Kidney tubule cell (primary cell): Measurements from ENCODE around the gene IFT80.

Experiments used
- DNase-seq: peaks from one replicate; pipeline ENCODE4 v3.0.0-alpha.2; 2018; ENCODE audit warnings: low spot score

IFT80 gene

DNA sequence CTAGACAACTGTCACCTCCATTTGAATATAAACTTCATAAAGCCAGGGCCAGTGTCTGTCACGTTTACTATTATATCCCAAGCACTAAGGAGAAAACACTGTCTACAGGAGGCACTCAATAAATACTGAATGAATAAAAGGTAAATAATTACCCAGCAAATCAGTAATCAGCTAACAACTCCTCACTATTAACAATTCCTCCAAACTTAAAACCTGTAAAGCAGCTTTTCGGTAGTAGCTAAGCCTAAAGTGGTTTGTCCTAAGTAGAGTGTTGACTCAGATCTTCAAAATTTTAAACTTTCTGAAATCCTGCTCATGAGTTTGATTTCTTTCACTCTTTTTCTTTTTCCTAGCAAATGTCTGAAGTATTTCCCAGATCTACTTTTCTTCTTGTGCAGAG, 133.9 kb downstream of the IFT80 start:
- DNase-seq = no peak

DNA sequence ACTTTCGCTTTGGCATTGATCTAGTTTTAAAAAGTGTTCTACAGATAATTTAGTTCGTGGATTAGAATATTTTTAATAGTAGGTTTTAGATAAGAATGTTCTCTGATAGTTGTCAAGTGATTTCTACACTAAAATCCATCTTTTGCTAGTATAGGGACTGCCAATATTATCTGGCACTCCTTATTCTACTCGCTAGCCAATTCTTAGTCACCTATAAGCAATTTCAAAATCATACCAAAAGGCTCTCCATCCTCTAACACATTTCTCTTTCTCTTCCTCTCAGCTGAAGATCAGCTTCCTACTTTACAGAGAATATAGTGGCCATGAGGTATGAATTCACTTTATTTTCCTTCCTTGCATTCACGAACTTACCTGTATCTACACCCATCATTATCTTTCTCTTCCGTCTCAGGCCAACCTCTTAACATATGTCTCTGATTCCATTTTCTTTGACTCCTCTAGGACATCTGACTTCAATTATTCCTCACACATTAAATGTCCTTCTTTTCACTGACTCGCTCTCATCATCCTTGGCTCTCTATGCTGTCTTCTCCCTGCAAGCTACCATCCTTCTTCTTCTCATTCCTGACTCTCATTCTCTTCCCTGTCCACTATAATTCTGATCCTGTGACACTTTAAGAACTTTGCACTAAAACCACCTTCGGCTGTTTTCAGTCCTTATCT, 138.3 kb downstream of the IFT80 start:
- no peak for DNase-seq

DNA sequence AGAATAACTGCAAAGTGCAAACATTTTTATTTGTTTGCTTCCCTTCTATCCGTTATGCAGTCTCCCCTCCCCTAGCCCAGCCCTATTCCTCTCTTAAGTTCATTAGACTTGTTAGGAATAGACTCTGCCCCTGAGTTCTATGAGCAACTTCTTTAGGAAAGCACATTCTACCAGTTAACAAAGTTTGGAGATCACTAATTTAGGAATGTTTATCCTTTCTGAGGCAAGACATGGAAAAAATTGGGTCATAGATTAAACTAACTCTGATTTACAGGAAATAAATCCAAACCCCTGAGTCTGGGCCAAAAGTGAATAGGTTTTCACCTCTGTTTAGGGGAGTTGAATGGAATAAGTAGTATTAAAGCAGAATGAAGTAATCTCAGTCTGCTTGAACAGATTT, 139.4 kb downstream of the IFT80 start:
- DNase-seq = no peak

DNA sequence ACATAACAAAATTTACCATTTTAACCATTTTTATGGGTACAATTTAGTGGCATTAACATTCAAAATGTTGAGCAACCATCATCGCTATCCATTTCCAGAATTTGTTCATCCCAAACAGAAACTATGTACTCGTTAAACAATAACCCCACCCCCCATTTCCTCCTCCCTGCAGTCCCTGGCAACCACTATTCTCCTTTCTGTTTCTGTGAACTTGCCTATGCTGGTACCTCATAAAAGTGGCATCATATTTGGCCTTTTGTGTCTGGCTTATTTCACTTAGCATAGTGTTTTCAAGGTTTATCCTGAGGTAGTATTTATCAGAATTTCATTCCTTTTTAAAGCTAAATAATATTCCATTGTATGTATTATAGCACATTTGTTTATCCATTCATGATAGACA, 141.4 kb downstream of the IFT80 start:
- DNase-seq = no peak

DNA sequence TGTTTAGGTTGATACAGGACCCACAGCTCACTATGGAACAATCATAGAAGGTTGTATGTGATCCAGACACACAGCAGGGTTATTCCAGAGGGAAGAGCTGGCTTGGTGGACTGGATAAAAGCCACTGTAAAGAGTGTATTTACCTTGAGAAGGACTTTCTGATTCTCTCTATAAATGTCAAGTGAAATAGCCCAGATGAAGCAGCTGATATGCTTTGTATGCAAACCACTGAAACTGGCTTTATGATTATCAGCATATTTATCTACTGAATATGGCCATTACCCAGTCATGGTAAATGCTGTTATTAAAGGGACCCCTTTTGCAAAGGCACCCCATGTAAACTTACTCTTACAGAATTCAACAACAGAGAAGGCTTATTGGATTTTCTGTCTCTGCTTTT, 145.7 kb downstream of the IFT80 start:
- DNase-seq = no peak

DNA sequence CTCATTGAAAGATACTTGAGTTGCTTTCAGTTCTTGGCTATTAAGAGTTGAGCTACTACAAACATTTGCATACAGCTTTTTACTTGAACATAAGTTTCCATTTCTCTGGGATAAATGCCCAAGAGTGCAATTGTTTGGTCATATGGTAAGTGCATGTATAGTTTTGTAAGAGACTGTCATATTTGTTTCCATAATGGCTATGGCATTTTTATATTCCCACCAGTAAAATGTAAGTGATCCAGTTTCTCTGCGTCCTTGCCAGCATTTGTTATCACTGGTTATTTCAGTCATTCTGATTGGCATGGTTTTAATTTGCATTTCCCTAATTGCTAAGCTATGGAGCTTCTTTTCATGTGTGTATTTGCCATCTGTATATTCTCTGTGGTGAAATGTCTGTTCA, 151.3 kb downstream of the IFT80 start:
- DNase-seq = no peak

DNA sequence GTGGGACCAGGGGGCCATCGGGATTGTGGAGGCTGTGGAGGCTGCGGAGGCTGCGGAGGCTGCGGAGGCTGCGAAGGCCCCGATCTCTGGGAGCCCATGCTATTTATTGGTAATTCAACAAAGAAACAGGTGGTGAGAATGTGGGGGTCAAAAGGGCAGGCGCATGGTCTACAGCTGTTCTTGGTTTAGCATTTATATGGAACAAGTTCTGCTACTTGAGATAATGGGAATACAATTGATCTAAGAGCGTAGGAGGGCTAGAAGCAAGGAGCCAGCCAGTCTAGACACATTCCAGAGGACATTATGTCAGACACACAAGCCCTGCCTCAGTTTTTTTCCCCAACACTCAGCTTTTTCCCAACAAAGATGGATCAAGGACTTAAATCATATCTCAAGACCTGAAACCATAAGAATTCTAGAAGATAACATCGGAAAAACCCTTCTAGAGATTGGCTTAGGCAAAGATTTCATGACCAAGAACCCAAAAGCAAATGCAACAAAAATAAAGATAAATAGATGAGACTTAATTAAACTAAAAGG, 153.7 kb downstream of the IFT80 start:
- no peak for DNase-seq

DNA sequence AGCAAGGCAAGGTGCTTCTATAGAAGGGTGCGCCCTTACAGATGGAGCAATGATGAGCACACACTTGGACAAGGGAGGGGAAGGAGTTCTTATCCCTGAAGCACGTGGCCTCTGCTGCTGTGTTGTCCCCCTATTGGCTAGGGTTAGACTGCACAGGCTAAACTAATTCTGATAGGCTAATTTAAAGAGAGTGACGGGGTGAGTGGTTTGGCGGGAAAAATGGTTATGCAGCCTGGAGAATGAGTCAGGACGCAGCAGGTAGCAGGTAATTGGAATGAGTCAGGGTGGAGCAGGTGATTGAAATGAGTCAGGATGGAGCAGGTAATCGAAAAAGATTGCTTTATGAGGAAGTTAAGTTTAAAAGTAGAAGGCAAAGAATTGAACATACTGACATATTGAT, 158.3 kb downstream of the IFT80 start:
- peak; percentile 49 for DNase-seq

DNA sequence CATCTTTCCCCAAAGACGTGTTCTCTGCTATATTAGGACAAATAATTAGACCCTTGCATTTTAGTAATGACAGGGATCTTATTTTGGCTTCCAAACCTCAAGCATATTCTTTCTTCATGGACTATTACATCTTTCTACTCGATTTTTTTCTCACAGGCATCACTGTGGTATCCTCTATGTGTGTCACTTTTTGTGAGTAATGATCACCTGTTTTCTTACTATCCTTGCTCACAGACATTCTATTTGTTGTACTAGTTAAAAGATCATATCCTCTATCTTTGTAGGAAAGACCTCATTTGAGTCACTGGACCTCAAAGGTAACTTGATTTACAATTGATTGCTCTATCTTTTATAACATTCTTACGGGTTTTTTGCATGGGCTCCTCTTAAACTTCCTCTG, 167.0 kb downstream of the IFT80 start:
- peak; percentile 9 for DNase-seq

DNA sequence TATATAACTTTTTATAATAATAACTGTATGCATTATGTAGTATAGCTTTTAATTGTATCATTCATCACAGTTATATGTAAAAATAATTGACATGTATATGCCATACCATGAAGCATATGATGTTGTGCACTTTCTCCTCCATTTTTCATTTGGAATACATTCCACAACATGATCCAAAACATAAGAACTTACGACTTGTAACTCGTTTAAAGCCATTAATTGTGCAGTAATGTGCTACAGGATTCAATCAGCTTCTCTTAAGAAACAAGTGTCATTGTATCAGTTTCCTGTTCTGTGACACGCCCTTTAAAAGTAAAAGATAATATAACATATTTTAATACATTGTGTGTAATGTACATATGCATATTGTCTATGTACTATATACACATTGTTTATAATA, 171.6 kb downstream of the IFT80 start:
- no peak for DNase-seq

DNA sequence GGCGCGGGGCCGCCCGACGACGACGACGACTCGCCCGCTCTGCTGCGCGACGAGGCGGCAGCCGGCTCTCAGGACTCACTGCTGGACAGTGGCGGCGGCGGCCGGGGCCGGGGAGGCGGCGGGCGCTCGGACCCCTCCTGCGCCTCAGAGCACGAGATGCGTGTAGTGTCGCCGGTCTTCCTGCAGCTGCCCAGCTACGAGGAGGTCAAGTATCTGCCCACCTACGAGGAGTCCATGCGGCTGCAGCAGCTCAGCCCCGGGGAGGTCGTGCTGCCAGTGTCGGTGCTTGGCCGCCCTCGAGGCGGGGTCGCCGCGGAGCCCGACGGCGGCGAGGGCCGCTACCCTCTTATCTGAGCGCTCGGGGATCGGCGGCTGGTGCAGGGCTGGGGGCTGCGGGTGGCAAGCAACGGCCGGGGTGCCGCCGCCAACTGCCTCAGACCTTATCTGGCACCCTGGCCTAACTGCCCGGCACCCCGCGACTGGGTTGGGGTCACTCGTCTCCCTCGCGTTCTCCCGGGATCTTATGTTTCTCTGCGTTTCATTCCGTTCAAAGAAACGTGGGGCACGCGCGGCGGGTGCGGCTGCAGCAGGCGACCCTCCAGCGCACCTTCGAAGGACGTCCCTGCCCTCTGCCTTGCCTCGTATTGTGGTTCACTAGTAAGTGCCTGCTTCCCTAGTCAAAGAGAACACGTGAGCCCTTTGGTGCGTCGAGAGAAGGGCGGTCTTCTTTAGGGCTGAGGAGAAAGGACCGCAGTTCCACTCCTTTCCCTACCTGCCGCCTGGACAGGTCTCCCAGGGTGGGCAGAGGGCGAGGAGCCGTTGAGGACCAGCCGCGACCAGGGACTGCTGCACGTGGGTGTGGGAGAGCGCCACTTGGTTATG, 172.8 kb downstream of the IFT80 start:
- DNase-seq = no peak

DNA sequence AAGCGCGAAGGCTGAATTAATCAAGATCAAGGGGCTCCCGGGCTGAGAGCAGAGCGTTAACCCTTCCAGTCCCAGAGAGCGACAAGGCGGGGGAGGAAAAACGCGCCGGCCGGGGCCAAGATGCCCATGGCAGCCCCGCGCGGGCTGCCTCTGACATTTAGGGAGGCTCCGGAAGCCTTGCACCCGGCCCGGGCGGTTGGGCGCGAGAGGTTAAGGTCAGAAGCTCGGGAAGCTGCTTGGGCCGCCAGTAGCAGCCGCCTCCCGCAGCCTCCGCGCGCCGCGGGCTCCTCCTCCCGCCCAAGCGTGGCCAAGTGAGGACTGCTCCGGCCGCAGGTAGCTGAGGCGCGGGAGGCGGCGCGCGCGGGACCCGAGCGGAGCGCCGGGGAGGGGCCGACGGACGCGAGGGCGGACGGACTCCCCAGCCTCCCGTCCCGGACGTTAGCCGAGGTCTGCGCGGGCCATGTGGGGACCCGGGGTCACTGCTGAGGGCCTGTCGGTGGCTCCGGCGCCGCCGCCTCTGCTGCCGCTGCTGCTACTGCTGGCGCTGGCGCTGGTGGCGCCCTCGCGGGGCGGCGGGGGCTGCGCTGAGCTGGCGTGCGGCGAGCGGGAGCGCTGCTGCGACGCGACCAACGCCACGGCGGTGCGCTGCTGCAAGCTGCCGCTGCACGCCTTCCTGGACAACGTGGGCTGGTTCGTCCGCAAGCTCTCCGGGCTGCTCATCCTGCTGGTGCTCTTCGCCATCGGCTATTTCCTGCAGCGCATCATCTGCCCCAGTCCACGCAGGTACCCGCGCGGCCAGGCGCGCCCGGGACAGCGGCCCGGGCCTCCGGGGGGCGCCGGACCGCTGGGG, 173.6 kb downstream of the IFT80 start, which contains the start of gene C3orf80:
Gene C3orf80 (plus strand): TSS at position 247 of the 850 bp plus-strand sequence. CDS start 214 bp downstream, at position 461.
- DNase-seq = peak; percentile 52

DNA sequence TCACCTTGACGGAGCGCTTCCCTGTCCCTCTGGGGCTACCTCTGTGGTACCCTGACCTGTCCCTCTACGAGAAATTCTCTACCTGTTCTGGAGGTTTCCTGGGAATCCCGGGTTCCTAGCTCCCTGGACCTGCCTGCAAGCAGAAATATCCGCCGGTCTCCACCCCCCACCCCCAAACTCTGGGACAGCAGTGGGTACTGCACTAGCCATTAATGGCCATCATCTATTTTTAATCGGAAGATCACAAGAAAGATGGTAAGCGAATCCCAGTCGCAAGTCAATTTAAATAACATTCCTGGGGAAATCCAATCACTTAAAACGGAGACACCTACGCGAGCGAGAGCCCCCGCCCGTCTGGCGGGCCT, 174.2 kb downstream of the IFT80 start:
- no peak for DNase-seq

DNA sequence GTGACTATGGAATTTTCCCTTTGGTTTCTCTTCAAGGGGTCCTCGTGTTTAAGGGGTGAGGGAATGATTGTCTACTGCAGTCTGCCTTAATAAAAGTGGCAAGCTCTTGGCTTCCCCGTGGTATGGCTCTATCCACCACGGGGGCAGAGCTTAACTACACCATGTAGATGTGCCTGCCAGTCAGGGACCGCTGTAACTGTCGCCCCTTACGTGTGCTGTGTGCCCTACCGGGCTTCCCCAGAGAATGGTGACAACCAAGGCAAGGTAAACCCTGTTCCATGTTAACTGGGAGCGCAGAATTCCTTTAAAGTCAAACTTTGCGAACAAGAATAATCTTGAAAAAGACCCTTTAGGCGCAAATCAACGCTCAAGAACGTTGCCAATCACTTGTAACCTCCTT, 174.8 kb downstream of the IFT80 start:
- no peak for DNase-seq

DNA sequence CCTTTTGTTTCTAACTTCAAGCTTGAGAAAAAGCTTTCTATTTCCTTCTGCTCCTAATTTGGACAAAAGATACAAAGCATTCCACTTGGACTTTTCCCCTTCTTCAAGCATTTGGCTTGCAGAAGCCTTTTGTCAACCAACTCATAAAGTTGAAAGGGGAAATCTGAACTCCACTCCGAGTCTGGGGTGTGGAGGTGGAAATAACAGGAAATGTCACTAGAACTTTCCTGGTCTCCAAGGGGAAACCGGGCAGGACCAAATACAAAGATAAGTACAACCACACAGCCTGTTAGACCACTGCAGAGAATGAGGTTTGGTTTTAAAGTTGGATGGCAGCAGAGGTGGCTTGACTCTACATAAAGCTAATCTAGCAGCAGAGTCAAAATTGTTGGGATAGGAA, 178.0 kb downstream of the IFT80 start:
- DNase-seq = no peak

DNA sequence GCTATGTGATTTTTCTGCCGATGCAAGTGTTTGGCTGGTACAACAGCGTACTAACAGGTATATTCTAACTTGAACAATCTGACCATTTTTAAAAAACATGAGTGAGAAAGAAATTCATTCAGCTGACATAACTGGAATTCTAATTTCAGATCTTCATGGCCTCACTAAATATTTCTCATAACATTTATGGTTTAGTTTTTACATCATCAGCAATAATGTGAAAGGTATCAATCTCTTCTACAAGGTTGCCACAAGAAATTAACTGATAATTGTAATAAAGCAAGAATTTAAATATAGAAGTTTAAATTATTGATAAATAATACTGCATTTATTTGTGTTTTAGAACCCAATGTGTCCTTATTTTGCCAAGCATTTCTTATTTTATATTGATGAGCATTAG, 179.0 kb downstream of the IFT80 start:
- DNase-seq = no peak

DNA sequence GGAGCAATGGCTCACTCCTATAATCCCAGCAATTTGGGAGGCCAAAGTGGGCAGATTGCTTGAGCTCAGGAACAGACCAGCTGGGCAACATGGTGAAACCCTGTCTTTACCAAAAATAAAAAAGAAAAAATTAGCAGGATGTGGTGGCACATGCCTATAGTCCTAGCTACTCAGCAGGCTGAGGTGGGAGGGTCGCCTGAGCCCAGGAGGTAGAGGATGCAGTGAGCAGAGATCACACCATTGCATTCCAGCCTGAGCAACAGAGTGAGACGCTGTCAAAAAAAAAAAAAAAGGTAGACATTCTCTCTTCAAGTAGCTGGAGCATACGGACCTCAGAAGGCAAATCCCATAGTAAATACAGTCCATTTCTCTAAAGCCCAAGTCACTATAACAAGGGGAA, 180.9 kb downstream of the IFT80 start:
- no peak for DNase-seq

DNA sequence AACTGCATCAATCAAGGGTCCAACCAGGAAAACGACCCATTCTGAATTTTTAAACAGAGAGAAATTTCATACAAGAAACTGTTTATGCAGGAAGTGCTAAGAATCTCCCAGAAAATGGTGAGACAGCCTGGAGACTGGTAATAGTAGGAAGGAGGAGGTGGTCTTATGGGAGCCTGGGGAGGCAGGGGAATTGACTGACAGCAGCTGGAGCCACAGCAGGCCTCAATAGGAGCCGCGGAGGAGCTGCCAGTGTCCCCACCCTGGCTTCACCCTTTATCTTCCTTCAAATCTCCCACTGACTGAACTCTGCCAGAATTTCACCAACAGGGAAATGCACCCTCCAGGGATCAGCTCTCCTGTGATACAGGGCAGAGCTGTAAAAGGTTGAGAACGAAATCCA, 181.3 kb downstream of the IFT80 start:
- no peak for DNase-seq

DNA sequence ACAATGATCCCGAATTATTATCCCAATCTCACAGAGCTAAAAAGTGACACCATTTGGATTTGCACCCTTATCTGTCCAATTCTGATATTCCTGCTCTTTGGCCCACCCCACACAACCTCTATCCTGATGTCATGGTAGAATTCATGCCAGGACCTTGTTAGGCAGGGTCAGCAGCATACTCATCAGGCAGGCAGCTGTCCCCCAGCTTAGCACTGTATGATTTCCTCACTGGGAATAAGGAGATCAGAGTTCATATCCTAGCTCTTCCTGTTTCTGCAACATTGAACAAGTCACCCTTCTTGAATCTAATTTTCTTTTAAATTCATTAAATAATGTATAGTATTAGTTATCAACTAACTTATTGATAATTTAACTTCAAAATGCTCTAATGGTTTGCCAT, 185.8 kb downstream of the IFT80 start:
- DNase-seq = no peak

DNA sequence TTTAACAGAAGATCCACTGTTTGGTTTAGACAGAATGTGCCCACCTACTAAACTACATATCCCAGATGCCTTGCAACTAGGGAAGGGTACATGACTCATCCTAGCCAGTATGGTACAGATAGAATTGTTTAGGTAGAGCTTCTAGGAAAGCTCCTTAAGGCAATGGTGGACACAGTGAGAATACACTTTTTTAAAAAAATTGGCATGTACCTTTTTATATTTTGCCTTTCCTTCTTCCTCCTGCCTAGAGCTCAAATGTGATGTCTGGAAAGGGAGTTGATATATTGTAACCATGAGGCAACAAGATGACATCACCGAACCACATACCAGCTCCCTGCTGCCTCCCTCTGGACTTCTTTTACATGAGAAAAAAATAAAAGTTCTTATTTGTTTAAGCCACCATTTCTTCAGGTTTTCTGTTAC, 188.2 kb downstream of the IFT80 start:
- DNase-seq = peak; percentile 68

DNA sequence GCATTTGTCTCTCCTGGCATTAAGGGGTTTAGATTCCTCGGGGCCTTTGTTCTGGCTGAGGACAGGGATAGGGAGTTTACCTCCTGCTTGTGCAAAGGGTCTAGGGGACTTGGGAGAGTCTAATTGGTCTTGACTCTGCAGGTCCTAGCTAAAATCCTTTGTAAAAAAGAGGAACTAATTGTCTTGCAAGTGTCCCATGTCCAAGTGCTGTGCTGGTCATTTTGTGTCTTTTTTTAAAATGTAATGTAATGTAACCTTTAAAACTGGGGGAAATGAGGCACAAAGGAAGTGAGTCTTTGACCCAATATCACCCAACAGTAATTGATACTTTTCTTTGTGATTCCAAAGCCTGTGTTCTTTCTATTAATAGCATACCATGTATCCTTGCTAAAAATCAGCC, 188.7 kb downstream of the IFT80 start:
- no peak for DNase-seq
